ENCODE data around the gene SLC6A16.

Gene SLC6A16

DNA sequence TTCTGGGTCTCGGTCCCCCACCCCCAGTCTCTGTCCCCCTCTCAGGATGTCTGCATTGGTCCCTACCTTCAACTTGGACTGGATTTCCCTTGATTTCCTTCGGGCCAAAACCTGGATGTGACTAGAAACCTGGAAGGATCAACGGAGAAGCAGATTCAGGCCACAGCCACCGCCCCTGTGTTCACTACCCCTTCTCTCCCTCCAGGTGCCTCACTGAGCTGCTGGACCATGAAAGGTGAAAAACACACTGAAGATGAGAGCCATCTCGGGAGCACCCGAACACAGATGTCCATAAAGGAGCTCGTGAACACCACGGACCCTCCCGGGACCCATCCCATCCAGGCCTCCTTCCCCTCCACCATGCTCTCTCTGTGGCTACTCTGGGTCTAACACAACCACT, 32.2 kb upstream of the SLC6A16 start:
- DNase-seq (ENCODE audit: low read depth in 2 of 2) = no peak
- TF ChIP-seq, protein P1, sequence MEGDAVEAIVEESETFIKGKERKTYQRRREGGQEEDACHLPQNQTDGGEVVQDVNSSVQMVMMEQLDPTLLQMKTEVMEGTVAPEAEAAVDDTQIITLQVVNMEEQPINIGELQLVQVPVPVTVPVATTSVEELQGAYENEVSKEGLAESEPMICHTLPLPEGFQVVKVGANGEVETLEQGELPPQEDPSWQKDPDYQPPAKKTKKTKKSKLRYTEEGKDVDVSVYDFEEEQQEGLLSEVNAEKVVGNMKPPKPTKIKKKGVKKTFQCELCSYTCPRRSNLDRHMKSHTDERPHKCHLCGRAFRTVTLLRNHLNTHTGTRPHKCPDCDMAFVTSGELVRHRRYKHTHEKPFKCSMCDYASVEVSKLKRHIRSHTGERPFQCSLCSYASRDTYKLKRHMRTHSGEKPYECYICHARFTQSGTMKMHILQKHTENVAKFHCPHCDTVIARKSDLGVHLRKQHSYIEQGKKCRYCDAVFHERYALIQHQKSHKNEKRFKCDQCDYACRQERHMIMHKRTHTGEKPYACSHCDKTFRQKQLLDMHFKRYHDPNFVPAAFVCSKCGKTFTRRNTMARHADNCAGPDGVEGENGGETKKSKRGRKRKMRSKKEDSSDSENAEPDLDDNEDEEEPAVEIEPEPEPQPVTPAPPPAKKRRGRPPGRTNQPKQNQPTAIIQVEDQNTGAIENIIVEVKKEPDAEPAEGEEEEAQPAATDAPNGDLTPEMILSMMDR (IDR thresholded peaks at IDR 0.05; ENCODE audit: low read depth, low read length) = no peak
- H3K4me3 ChIP-seq (replicated peaks in 1 of 2; ENCODE audit: low read depth in 2 of 2, low read length in 2 of 2) = no peak overlapping the region

DNA sequence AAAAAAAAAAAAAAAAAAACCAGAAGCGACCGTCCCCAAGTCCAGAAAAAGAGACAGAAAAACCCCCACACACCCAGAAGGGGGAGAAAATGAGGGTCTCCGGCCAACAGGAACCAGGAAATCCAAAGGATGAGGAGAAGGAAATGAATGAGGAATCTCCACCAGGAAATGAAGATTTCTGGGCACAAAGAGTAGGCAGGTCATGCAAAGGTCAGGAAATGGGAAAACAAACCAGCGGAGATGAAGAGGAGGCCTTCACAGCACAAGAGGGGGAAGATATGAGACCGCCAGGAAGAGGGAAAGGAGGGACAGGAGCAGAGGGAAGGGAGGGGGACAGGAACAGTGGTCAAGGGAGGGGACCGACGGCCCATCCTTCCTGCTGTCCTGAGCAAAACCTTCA, 31.4 kb upstream of the SLC6A16 start:
- no peak overlapping the region for H3K4me3 ChIP-seq (replicated peaks in 1 of 2; ENCODE audit: low read depth in 2 of 2, low read length in 2 of 2)
- peak in 1 of 2 donors; percentile 26 for DNase-seq (ENCODE audit: low read depth in 2 of 2)
- TF ChIP-seq, protein P1 (IDR thresholded peaks at IDR 0.05; ENCODE audit: low read depth, low read length) = no peak

DNA sequence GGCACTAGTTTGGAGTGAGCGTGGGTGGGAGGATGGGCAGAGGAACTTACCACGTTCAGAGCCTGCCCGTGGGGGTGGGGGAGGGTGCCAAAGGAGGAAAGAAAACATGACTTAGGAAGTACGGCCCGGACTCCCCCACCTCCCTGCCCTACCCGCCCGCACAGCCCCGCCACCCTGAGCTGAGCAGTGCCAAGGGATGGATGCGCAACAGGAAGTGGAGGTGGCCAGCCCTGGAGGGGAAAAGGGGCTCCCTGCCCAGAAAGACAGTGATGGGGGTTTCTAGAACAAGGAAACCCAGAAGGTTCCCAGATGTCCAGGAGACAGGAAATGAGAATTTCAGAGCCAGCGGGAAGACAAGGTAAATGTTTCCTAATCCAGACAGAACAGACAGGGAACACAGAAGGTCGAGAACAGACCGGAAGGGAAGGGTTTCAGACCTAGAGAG, 30.9 kb upstream of the SLC6A16 start:
- DNase-seq (ENCODE audit: low read depth in 2 of 2) = peak; percentile 50 to 66
- no peak overlapping the region for H3K4me3 ChIP-seq (replicated peaks in 1 of 2; ENCODE audit: low read depth in 2 of 2, low read length in 2 of 2)
- TF ChIP-seq, protein P1 (IDR thresholded peaks at IDR 0.05; ENCODE audit: low read depth, low read length) = no peak

DNA sequence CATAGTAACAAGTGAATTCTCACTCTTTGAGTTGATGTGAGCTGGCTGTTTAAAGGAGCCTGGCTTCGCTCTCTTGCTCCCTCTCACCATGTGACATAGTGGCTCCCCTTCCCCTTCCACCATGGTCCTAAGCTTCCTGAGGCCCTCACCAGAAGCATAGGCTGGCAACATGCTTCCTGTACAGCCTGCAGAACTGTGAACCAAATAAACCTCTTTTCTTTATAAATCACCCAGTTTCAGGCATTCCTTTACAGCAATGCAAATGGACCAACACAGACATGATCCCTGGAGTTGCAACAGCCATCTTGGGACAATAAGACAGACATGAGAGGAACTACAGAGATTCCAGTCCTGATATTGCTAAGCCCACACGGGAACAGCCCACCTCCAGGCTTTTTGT, 24.6 kb upstream of the SLC6A16 start:
- no peak overlapping the region for H3K4me3 ChIP-seq (replicated peaks in 1 of 2; ENCODE audit: low read depth in 2 of 2, low read length in 2 of 2)
- DNase-seq (ENCODE audit: low read depth in 2 of 2) = no peak
- TF ChIP-seq, protein P1 (IDR thresholded peaks at IDR 0.05; ENCODE audit: low read depth, low read length) = no peak

DNA sequence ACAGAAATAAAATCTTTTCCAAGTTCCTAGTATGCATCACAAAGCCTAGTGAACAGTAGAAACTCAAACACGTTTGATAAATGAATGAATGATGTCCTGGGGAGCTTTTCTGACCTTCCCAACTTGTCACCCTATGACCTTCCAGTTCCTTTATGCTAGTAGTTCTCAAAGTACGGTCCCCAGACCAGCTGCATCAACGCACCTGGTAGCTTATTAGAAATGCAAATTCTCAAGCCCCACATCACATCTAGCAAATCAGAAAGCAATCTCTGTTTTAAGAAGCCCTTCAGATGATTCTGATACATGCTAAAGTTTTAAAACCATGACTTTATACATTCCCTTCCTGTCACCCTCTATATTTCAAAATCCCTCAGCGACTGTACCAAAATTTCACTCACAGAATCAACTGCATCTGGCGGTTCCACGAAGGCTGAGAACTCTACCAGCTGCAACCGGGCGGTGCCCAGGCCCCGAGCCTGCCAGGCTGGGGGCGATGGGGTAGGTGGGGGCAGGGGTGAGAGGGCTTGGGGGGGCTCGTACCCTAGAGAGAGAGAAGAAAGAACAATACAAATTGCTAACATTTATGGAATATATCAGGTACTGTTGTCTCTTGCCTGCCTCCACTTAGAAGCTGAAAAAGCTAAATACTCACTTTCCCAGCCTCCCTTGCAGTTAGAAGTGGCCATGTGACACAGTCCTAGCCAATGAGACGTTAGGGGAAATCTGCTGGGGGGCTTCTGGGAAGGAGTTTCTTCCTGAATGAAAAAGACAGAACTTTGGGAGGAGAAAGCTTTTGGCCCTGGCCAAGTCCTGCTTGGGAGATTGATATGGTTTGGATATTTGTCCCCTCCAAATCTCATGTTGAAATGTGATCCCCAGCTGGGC, 23.6 kb upstream of the SLC6A16 start:
- TF ChIP-seq, protein P1 (IDR thresholded peaks at IDR 0.05; ENCODE audit: low read depth, low read length) = no peak
- H3K4me3 ChIP-seq (replicated peaks in 1 of 2; ENCODE audit: low read depth in 2 of 2, low read length in 2 of 2) = no peak overlapping the region
- DNase-seq (ENCODE audit: low read depth in 2 of 2) = no peak

DNA sequence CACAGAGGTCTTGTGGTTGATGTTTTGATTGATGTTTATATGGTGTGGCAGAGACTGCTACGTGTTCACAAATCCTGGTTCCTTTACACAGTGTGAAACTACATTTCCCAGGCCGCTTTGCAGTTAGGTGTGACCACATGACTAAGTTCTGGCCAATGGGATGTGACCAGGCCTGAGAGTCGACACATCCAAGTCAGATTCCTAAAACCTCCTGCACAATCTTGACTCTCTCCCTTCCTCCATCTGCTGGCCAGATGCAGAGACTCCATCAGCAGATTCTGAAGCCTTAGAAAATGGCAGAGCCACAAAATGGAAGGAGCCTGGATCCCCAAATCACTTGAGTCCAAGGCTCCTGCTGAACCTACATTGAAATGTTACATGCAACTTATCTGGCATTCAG, 22.8 kb upstream of the SLC6A16 start:
- H3K4me3 ChIP-seq (replicated peaks in 1 of 2; ENCODE audit: low read depth in 2 of 2, low read length in 2 of 2) = no peak overlapping the region
- peak; percentile 66 to 74 for DNase-seq (ENCODE audit: low read depth in 2 of 2)
- TF ChIP-seq, protein P1 (IDR thresholded peaks at IDR 0.05; ENCODE audit: low read depth, low read length) = peak; percentile 7
